A549 treated with CORT108297 at 1 μM for 4 hours (cell line): Measurements from ENCODE around the gene FMO1. TPM values are rescaled to one million over a fixed set of nuclear protein-coding genes. Genes with fewer than 3 reads are reported as not detected.

Source experiments
- total RNA-seq: library from RNA; stranded (reverse); fragments of 200-300 nt; extraction: Qiagen RNA extraction; gene quantifications from 5 replicates; pipeline ENCODE4 v1.2.3, GENCODE V29; 2022

The FMO1 gene, protein sequence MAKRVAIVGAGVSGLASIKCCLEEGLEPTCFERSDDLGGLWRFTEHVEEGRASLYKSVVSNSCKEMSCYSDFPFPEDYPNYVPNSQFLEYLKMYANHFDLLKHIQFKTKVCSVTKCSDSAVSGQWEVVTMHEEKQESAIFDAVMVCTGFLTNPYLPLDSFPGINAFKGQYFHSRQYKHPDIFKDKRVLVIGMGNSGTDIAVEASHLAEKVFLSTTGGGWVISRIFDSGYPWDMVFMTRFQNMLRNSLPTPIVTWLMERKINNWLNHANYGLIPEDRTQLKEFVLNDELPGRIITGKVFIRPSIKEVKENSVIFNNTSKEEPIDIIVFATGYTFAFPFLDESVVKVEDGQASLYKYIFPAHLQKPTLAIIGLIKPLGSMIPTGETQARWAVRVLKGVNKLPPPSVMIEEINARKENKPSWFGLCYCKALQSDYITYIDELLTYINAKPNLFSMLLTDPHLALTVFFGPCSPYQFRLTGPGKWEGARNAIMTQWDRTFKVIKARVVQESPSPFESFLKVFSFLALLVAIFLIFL
- total RNA-seq: not detected in 5 replicates

DNA sequence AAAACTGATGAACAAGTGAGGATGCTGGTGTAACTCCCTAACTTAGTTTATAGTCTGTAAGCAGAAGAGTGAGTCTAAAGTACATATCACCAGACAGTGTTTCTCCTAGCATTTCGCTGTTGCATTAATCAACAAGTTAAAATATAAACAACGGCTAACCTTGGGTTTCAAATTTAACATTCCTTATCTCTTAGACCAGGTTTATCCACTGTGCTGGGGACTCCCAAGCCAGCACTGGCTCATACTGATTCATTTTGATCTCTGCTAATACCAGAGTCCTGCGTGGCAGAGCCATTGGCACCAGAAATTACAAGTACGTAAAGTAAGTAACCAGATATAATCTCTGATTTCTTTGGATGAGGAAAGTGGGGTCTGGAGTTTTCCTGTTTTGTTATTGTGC lies at the start of gene FMO1:
FMO1 (plus strand) TSS at position 193 of the 400 bp plus-strand sequence. CDS start 9,594 bp downstream, outside the sequence.

DNA sequence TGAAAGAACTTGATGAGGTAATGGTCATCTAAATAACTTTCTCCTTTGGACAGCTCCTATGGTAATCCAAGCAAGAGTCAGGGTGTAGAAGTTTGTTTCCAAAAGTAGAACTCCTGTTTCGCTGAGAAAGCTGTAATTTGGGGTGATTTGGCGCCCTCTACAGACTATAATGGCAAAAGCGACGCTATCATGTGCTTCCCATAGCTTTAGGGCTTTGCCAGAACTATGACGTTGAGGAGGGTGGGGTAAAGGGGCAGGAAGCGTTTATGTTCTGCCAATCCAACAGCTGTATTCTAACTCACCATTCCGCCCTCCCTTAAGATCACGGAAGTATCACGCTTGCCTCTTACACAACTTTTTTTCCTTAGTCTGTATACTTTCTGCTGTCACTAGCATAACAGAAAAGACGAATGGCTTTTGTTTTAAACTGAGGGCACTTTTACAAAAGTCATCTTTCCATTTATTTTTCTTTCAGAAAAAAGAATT lies 65.6 kb downstream of the FMO1 start, which contains the start of gene FMO4:
FMO4 (plus strand) TSS at position 349 of the 486 bp plus-strand sequence. CDS start 5,643 bp downstream, outside the sequence.

Other genes starting within 250 kb of the FMO1 start
- not detected in 5 replicates for gene FMO3, start 157.6 kb upstream of the FMO1 start, total RNA-seq
- gene FMO2, start 63.2 kb upstream of the FMO1 start, total RNA-seq: not detected in 5 replicates
- gene FMO4, start 65.7 kb downstream of the FMO1 start, total RNA-seq: 0.44 to 0.68 TPM (median 0.50 TPM) in 5 replicates
- 59.1 to 80.1 TPM (median 75.6 TPM) in 5 replicates for gene PRRC2C, start 237.0 kb downstream of the FMO1 start, total RNA-seq